GM19328 (cell line): ENCODE data around the gene POR.
A peak's percentile ranks its signal among the peaks of the same experiment; 100 is the strongest.

Experiments used
- ATAC-seq: cut with Tn5 transposase; IDR thresholded peaks from one replicate; pipeline ENCODE4 v1.9.1; 2021; ENCODE audit warnings: mild to moderate bottlenecking, moderate library complexity; ENCODE audit not compliant: unreplicated experiment

Gene POR

DNA sequence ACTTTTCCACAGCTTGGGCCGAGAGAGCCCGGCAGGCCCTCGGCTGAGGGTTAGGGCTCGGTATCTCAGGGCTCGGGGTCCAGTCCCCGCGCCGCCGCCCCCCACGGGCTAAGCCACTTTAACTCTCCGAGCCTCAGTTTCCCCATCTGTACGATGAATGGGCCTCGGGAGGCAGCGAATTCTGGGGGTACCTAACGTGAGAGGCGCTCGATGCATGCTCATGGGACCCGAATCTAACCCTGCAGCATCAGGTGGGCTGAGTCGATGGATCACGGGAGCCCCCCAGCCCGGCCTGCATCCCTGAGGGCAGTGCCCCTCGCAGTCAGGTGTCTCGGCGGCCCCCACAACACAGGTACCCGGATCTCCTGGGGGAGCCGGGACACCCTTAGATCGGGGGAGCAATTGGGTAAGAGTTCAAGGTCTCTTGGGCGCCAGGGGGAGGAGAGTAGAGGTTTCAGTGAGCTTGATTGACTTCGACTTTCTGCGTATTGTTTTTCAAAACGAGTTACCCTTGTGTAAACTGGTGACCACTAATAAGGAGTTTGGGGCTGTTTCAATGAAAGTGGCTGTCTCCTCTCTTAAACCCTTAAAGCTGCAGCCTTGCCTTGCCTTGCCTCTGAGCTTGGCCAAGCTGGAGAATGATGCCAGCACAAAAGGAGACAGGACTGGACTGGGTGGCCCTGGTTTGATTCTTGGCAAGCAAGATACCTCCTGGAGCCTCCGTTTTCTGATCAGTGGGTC is 631 bp downstream of the POR start:
- ATAC-seq = peak; percentile 4

DNA sequence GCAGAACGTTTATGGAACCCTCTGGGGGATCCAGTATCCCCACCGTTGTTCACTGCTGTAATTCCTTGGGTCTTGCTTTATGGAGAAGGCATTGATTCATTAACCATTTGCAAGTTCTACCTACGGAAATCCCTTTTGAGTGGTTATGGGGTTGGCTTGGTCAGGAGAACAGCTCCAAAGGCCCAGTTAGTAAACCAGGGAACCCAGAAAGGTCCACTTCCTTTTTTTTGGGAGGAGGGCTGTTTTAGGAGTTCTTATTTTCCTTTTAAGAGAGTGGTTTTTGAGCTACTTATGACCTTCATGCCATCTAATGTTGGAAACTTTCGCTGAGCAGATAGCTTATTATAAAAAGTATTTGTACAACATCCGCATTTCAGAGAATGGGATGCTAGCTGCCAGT is 1.3 kb downstream of the POR start:
- ATAC-seq = no peak

DNA sequence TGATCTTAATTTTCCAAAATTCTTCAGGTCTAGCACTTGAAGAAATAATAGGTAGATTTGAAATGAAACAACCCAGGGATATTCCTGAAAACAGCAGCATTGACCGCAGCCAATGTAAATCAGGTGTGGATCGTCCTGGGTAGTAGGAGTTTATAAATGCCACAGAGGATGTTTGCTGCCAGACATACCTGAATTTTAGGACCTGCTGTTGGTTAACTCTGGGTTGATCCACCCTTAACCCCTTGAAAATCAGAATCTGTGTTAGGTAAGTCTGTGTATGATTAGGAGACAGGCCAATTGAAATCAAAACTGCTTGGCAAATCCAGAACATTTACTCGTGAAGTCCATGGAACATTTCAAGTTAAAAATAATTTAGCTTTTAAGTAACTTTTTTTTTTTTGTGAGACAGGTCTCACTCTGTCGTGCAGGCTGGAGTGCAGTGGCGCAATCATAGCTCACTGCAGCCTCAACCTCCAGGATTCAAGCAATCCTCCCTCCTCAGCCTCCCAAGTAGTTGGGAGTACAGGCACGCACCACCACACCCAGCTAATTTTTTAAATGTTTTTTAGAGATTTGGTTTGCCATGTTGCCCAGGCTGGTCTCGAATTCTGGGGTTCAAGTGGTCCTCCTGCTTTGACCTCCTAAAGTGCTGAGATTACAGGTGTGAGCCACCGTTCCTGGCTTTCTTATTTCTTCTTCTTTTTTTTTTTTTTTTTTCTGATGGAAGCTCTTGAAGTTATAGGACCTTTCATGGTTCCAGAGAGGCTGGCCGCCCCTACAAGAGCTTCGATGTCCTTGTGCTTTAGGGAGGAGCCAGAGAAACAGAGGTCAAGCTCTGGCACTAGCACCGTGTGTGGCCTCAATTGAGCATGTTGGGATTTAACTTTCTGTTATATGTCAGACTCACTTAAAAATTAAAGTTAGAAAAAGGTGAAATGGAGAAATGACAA is 2.0 kb downstream of the POR start:
- no peak for ATAC-seq

DNA sequence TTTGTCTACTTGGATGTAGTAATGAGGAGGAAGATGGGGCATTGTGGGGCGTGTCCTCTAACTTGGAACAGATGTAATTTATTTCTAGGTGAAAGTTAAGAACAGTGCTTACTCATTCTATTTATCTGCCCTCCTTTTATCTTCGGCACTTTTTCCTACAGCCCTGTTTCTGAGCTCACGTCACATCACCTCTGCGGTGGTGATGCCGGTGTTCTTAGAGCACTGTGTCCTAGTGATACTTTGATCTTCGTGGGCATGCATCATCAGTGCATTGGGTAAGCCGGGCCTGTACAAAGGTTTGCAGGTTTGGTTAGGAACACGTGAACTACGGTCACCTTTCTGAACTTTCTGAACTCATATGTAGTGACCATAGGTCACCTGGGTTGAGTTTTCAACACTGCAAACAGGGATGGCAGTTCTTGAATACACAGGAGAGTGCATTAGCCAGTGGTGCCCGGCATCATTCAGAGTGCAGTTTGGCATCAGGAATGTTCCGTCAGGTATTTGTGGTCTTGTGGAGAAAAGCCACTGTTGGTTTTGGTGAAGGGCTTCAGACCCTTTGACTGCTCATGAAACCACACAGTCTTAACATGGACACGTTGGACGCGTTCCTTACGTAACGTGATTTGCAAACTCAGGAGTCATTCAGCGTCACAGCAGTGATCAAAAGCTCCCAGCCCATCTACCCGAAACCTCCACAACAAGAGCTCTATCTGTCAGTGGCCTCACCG is 5.6 kb downstream of the POR start:
- ATAC-seq = no peak

DNA sequence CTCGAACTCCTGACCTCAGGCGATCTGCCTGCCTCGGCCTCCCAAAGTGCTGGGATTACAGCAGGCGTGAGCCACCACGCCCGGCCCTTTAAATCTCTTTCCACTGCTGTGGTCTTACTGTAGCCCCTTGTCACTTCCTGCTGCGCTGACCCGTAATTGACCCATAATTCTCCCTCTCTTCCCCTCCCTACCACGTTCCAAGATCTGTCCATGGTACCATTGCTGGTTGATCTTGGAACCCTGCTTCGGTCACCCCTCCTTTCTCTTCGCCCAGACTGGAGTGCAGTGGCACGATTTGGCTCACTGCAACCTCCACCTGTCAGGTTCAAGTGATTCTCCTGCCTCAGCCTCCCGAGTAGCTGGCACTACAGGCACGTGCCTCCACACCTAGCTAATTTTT is 6.5 kb downstream of the POR start:
- no peak for ATAC-seq

DNA sequence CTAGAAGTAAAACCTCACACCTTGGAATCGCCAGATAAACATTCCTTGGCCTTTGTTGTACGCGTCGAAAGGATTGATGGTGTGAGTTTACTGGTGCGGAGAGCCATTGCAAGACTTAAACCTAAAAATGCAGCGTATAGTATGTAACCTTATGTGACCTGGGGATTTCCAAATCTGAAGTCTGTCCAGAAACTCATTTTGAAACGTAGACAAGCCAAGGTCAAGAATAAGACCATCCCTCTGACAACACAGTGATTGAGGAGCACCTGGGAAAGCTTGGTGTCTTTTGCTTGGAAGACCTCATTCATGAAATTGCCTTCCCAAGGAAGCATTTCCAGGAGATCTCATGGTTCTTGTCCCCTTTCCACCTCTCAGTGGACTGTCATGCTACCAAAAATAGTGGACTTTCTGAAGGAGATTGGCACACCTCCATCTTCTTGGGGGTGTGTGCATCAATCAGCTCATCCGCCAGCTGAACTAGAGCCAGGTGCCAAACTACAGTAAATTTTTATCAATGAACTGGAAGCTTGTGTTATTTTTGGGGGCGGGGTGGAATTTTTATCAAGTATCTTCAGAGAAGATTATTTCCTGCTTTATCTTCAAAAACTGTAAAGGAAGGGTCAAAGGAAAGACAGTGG is 8.1 kb downstream of the POR start:
- ATAC-seq = no peak

DNA sequence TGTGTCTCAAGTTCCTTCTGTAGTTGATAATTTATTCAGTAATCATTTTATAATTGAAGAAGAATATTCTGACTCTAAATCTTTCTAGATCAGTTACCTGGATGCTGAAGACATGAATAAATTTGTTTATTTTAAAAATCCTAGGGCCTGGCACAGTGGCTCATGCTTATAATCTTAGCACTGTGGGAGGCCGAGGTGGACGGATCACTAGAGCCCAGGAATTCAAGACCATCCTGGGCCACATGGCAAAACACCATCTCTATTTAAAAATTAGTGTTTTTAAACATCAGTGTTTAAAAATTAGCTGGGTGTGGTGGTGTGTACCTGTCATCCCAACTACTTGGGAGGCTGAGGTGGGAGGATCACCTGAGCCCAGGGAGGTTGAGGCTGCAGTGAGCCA is 9.3 kb downstream of the POR start:
- ATAC-seq = no peak

DNA sequence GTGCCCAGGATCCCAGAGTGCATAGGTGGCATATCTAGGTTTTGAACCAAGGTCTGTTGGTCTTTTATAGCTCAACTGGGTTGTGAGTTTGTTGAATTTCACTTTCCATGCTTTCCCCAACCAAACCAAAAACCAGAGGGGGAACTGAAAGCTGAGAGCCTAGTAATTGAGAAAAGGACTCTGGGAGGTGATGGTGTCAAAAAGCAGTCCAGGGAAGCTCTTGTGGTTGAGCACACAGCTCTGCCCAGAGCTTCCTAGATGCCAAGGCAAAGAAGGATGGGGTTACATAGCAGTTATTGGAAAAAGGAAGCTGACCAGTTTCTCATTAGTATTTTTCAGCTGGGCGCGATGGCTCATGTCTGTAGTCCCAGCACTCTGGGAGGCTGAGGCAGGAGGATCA is 9.9 kb downstream of the POR start:
- no peak for ATAC-seq

DNA sequence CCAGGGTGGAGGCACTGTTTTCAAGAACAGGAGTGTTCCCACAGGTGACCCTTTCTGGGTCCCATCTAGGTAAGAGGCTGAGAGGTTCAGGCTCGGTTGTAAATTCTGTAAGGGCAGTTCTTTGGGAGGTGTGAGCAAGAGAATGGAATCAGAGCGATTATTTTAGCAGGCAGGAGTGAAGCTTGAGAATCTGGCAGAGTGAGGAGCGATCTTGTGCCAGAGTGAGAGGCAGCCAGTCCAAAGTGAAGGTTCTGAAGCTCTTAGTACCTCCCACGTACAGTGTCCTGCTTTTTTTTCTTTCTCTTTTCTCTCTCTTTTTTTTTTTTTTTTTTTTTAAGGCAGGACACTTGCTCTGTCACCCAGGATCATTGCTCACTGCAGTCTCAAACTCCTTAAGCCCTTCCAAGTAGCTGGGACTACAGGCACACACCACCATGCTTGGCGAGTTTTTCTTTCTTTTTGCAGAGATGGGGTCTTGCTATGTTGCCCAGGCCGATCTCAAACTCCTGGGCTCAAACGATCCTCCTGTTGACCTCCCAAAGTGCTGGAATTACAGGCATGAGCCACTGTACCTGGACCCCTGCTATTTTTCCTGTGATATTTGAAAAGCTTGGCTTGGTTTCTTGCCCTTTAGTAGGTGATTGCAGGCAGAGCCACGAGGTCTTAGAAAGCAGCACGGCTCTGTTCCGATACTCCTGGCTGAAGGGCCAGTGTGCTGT is 10.9 kb downstream of the POR start:
- ATAC-seq = no peak

DNA sequence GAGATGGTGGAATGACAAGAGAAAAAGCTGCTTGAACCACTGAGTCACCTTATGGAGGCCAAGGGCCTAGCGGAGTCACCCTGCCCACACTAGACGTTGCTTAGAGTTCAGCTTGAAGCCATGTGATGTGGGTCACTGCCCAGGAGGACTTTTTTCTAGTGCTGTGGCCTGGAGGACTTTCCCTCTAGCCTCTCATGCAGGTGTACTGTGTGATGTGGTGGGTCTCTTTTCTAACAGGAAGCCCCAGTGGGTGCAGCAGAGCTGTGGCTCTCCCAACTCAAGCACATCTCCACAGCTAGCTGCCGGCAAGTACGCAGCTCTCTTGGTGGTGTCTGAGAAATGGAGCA is 13.6 kb downstream of the POR start:
- ATAC-seq = no peak

DNA sequence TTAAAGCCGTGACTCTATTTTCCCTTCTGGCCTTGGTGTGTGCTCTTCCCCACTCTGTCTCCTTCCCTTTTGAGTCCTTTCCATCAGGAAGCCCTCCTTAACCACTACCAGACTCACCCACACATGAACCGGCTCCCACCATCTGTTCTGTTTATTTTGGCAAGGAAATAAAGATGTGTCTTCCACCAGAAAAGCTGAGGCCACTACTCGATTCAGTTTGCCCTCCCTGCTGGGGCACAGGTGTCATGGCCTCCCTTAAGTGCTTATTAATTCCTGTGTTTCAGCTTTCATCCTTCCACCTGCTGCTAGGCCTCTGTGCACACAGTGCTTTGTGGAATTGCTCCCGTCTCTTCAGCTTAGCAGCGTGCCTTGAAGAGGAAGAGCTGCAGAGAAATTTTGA is 16.7 kb downstream of the POR start:
- no peak for ATAC-seq

DNA sequence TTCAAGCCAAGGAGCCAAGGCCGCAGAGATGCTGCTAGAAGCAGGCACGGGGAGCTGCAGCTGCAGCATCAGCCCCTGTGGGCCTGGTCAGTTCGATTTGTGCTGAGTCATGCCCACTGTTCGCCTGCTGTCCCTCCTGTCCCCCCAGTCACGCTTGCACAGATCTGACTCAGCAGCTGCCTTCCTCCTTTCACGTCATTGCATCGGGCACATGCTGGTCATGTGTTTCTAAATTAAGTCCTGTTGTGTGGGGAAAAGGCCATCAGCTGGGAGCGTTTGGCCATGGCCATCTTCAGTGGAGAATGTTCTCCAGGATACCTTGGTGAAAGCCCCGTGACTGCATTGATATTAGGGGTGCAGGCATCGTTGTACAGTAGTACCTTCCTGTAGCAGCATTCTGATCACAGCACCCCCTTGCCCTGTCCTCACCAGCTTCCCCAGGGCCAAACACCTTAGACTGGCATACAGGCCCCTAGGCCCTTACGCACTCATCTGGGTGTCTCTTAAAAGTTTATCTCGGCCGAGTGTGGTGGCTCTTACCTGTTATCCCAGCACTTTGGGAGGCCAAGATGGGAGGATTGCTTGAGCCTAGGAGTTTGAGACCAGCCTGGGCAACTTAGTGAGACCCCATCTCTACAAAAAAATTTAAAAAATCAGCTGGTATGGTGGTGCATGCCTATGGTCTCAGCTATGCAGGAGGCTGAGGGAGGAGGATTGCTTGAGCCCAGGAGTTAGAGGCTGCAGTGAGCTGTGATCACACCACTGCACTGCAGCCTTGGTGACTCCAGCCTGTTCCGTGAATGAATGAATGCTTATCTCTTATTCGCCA is 23.2 kb downstream of the POR start:
- no peak for ATAC-seq

DNA sequence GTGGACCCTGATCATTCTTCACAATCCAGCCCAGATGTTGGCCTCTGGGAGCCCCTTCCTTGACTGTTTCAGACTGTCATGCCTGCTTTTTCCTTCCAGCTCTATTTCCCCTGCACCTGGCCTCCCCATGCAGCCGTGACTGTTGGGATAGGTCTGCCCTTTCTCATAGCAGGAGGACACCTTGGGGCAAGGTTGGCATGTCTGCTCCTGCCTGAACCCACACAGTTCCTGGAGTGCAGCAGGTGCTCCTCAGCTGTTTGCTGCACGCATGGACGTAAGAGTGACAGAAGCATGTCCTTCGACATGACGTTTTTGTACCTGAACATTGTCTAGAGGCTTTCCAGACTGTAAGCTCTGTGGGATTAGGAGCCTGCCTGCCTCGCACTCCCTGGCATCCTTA is 24.0 kb downstream of the POR start:
- ATAC-seq = no peak

DNA sequence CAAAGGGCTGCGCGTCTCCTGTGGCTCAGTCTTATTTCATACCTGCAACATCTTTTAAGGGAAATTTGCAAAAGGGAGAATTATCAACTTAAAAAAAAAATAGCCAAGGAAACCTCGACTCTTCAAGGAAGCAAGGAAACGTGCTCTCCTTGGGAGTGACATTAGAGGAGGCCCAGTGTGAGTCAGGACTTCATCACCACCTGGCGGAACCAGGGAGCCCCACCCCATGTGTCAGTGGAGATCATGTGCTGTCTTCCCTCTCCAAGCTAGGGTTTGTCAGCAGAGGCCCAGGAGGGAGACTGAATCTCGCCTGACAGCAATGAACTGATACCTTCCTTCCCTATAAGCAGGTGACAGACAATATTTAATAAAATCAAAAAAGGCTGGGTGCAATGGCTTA is 28.9 kb downstream of the POR start:
- no peak for ATAC-seq

DNA sequence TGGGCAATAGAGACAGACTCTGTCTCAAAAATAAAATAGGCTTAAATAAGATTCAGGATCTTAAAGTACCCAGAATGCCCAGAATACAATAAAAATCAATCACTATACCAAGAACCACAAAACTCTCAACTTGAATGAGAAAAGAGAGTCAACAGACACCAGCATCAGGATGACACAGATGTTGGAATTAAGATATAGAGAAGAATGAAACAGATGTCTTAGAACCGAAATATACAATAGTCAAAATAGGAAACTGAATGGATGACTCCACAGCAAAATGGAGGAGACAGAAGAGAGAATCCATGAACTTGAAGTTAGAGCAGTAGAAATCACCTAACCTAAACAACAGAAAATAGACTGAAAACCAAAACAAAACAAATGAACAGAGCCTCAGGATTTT is 29.6 kb downstream of the POR start:
- ATAC-seq = no peak

DNA sequence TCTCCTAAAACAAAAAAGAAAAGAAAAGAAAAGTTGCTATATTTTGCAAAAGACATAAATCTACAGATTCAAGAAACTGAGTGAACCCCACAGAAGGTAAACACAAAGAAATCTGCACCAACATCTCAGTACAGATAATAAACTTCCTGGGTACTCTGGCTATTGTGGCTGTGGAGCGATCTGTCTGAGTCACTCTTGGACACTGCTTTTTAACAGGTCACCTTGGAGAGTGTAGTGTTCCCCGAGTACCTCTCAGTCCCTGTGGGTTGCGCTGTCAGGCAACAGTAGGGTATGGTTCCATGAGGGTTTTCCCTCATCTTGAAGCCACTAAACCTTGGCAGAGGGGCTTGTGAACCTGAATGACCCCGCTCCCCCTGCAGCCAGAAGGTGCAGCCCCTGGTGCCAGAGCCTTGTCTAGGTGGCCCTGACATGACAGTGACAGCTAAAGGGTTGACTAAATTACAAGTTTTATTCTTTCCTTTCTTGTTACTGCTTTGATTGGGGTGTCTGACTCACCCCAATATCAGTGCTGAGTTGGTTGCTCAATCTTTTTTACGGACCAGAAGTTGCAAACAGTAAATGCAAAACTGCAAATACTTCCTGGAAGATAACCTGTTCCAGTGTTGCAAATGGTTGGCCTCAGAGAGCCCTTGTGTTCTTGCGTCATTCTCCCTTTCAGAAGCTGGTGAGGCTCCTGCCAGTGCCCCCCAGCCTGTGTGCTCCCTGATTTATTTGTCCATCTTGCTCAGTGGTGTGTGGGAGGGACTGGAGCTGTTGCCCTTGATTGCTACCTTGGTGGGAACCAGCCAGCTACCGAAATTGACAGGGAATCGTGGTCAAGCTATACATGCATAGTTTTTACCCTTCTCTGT is 30.6 kb downstream of the POR start:
- ATAC-seq = no peak

DNA sequence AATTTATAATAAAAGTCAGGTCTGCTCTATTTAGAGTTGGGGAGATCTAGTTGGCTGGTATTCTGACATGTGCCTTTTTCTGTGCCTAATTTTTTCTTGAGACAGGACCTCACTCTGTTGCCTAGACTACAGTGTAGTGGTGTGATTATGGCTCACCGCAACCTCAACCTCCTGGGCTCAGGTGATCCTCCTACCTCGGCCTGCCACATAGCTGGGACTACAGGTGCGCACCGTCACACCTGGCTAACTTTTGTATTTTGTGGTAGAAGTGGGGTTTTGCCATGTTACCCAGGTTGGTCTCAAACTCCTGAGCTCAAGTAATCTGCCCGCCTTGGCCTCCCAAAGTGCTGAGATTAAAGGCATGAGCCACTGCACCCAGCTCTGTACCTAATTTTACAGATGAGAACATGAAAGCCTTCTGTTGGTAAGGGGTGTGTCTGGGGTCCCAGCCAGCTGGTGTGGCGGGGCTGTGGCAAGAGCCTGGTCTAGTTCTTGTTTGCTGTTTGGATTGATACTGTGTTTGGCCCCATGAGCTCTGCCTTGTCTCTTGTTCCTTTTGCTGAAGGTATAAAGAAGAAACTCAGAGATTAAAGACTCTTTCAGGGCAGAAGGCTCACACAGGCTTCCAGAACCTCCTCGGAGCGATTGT is 31.4 kb downstream of the POR start:
- ATAC-seq = no peak

DNA sequence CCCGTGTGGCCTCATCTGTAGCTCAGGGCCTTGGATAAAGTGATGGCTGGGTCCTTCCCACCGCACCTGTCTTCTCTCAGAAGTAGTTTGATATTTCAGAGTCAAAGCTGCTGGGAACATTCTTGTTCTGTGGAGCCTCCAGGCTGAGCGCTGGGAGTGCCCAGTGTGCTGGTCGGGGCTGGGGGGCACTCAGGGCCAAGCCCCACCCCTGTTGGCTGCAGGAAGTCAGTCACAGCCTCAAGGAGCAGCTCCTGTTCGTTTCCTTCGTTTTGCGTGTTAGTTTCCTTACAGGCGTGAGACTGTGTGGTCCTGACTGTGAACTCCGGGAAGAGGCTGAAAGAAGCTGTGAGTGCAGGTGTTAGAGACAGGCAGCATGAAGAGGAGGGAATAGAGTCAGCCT is 33.2 kb downstream of the POR start:
- no peak for ATAC-seq
